Epidermal melanocyte (primary cell): ENCODE data around the gene PARD3.
"Not testable (repeated sequence)": the region's sequence is repeated elsewhere in the genome, so short reads cannot be mapped to it uniquely, and the experiment has no call there.

Source experiments
- DNase-seq: peaks from one replicate; pipeline ENCODE4 v3.0.0; 2011; ENCODE audit warnings: low spot score; ENCODE audit not compliant: insufficient read length

The PARD3 gene

GRCh38 chr10:34768261-34768971, 46.7 kb downstream of the PARD3 start:
- DNase-seq = no peak

GRCh38 chr10:34766811-34767494, 48.1 kb downstream of the PARD3 start:
- no peak for DNase-seq

DNA sequence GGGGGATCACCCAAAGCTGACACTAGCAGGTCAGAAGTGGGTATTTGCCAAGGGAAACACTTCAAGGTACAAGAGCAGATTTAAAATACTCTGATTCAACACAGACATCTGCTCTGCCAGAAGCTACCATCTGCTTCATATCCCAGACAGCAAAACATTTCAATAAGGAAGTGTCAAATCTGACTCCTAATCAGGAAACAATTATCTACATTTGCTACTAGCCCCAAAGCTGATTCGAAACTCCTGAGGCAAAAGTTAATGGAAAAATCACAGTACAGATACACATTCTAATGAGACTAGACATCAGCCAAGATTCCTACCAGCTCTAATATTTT, 48.9 kb downstream of the PARD3 start:
- no peak for DNase-seq

DNA sequence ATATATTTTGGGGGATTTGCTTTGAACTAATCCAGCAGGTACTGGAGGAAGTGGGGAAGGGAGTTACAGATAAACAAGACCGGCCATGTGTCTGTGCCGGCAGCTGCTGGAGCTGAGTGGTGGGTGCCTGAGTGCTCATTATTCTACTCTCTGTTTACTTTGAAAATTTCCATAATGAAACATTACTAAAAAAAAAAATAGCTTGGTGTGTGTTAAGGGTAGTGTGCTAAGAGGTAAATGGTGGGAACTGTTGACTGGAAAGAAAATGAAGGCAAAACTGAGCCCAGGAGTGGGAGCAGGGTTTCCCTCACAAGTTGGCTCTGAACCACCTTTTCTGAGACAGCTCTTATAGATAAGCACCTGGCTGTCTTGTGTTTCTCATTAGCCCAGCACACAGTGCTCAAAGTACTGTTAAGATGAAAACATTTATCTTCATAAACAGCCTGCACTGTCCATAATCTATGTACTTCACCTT, 50.6 kb downstream of the PARD3 start:
- no peak for DNase-seq

DNA sequence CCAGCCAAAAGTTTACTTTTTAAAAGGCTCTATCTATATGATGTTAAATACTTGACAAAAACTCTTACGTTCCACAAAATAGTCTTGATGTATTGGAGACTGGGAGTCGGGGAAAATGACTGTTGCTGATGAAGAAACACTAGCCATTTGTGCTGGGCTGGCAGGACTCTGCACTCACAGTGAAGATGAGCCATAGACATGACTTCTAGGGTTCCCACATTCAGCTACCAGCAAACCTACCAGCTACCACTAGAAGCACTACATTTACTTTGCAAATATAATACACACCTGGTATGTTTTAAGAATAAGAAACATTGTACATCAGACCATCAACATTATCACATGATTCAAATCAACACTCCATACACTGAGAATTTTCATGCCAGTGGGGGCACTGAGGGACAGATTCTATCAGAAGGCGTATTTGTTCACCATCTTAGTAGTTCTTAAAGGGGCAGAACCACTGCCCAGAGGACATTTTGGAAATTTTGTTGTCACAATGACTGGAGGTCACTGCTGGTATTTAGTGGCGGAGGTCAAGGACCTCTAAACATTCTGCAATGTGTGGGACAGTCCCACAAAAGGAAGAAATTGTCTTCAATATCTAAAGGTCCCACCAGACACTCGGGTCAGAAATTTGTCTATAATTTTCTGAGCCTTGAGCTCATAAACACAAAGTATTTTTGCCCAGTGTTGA, 52.3 kb downstream of the PARD3 start:
- no peak for DNase-seq

DNA sequence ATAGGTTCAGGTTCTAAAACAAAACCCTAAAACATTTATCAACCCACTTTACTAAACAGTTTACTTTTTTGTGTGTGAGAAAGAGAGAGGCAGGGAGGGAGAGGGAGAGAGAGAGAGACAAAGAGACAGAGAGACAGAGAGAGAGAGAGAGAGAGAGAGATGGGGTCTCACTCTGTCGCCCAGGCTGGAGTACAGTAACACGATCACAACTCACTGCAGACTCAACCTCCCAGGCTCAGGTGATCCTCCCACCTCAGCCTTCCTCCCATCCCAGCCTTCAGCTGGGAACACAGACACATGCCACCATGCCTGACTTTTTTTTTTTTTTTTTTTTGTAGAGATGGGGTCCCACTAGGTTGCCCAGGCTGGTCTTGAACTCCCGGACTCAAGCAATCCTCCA, 52.9 kb downstream of the PARD3 start:
- DNase-seq = no peak

DNA sequence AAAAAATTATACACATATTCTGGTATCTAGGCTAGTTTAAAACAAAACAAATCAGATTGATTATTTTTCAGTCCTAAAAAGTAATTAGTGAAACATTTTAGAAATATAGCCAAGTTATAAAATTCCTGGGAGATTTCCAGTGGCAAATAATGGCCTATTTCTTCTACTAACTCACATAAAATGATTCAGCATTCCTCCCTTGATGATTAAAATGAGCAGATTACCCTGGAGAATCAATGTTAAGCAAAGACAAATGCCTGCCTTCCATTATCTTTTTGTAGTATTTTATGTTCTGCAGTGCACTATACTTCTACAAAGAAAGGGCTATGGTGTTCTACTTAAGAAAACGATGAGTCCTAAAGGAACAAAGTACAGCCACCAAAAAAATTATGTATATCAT, 53.6 kb downstream of the PARD3 start:
- DNase-seq = no peak

DNA sequence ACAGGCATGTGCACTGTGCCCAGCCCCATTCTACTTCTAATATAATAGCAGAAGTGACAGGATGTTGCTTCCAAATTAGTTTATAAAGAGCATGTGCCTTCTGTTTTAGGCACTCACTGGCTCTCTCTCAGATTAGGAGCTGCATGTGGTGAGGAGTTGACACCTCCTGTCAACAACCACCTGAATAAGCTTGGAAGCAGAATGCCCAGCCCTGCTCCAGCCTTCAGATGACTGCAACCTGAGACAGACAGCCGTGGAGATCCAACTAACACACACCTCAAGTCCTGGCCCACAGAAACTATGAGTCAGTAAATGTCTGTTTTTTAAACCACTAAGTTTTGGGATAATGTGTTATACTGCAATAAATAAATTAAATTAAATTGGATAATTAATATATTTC, 54.5 kb downstream of the PARD3 start:
- no peak for DNase-seq

DNA sequence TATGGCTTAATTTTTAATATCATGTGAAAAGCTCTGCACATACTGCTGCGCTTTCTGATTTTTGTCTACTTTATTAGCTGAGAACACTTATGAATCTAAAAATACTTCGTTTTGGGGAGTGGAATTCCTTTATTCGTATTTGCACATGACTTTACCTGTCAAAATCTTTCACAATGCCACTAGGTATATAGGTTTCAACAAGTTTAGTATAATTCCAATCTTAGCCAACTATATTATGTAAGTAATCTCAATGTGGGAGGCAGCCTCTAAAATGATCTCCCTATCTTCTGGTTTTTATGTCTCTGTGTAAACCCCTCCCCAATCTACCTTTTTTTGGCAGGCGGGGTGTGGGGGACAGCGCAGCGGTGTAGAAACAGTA, 55.3 kb downstream of the PARD3 start:
- no peak for DNase-seq

DNA sequence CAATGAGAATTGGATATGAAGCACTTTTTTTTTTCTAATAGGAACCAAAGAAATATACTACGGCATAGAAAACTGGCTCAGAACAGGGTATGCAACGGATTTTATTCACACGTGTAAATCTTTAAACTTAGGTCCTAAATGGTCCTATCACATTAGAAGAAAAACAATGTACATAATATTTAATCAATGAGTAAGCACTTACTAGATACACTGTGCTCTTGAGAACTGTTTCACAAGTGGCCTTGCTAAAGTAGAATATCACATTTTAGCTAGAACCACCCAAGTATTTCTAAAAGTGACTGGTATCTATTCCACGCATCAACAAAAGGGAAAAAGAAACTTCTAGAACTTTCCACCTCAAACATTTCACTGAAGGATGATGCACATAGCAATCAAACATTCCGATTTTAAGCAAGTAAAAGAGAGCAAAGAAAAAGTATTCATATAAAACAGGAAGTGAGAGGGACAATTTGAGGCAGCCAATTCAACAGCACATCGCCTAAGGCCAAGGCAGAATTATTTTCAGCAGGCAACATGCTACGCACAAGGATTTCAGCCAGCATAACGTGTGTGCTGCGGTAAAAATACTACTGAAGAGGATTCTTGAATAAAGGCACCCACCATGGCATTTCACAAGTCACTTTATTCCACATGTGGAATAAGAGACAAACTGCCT, 55.8 kb downstream of the PARD3 start:
- peak; percentile 55 for DNase-seq

DNA sequence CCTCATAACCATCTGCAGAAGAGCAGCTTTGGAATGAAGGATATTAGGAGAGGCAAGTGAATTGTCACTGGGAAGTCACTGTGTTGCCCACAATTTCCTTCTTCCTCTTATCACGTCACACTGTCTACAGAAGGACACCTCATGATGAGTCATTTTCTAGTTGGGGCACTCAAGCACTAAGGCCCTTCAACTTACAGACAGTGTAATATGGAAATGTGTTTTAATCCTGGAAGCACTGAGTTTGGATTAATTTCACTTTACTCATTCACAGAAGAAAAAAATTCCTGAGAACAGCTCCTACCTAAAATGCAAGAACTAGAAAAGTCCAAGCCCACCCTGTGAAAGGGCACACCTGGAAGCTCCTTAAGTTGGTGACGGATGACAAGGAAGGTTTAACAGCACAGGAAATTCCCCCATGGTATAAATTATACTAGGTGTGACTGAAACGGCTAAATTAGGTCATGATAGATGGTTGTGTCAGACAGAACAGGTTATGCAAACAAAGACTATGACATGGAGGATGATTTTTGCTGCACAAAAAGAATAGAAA, 56.6 kb downstream of the PARD3 start:
- DNase-seq = peak; percentile 31

DNA sequence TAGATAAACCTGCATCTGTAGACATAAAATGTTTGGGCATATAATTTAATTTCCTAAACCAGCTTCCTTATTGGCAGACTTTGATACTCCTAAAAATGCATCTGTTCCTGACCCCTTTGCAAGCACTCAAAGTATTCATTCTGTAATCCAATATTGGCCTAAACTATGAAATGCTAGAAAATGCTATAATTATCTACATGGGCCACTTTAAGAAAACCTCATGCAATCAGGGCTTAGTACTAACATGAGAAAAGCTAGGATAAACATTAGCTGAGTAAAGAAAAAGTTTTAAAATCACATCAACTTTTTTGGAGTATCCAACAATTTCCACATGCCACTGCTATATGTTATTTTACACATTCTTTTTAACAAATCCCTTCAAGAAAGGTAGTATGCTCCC, 57.2 kb downstream of the PARD3 start:
- DNase-seq = no peak

DNA sequence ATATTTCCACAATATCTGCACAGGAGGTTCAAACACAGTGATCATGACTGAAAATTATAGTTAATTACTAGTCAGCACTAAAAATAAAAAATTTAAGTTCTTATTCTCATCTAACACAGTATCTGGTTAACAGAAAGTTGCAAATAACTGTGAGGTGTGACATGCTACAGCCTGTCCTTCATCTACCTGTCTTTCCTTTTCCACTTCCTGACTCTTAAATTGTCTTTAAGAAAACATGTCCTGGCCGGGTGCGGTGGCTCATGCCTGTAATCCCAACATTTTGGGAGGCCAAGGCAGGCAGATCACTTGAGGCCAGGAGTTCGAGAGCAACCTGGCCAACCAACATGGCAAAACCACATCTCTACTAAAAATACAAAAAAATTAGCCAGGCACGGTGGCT, 57.9 kb downstream of the PARD3 start:
- DNase-seq = not testable (repeated sequence)

- DNase-seq = no peak
Observed at GRCh38 chr10:34756584-34756983, 58.5 kb downstream of the PARD3 start.

DNA sequence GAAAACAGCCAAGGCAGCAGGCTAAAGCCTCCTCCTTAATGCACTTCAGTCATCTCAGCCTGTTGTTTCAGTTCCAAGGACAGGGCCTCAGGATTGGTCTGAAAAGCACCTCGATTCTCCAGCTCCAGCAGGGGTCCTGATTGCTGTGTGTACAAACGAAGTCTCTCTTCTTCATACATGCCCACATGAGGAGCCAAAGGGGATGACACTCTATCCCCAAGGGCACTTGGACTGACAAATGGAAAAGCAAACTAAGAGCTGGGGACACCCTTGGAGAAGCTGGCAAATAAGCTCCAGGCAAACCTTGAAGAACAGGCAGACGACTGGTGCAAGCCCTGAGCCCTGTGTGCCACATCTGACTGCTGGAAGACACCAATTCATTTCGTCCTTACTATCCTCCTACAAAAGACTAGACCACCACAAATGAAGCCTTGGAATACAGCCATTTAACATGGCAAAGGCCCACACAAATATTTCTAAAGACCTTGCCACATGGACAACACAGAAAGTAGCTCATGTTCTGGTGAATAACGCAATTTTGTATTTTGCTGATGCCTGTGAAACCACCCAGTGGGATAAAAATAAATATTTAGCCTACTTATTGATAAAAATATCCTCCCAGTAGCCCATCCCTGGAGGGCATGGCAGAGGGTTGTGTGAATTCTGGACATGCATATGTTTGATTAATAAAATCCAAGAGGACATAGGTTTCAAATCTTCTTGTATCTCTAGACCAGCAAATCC, 61.9 kb downstream of the PARD3 start:
- no peak for DNase-seq

DNA sequence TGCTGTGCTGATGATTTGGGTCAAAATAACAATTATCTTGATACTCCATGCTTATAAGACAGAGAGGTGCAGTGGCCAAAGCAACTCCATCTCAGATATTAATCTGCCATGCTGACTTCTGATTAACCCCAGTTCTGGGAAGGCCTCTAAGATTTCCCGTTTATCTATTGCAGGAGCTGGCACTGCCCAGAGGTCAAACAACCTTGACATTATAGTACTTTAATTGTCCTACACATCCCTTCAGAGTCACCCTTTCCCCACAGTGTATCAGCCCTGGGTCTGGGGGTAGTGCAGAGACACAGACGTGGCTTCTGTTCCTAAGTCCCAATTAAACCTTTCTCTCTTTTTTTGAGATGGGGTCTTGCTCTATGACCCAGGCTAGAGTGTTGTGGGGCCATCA, 63.8 kb downstream of the PARD3 start:
- no peak for DNase-seq

DNA sequence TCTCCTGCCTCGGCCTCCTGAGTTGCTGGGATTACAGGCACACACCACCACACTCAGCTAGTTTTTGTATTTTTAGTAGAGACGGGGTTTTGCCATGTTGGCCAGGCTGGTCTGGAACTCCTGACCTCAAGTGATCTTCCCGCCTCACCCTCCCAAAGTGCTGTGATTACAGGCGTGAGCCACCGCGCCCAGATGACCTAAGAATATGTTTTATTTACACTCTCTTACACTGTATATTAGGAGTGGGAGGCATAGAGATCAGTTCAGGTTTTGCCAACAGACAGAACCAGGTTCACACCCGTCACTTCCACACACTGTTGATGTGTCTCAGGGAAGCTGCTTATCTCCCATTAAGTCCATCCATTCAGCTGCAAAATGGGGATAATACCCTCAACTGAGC, 64.3 kb downstream of the PARD3 start:
- not testable (repeated sequence) for DNase-seq

- no peak for DNase-seq
Observed at GRCh38 chr10:34748767-34749166, 66.3 kb downstream of the PARD3 start.

- DNase-seq = no peak
Observed at GRCh38 chr10:34748357-34748756, 66.7 kb downstream of the PARD3 start.

- DNase-seq = no peak
Observed at GRCh38 chr10:34746094-34746493, 69.0 kb downstream of the PARD3 start.

- DNase-seq = no peak
Observed at GRCh38 chr10:34745244-34745643, 69.9 kb downstream of the PARD3 start.
